Activated B cell treated with CpG ODN at 0.5 μM for 24 hours (primary cell): ENCODE results near the gene ARHGAP42. TPM values are rescaled to one million over a fixed set of nuclear protein-coding genes. Genes with fewer than 3 reads are reported as not detected.

Source experiments
- ATAC-seq: fragments of 200-7000 bp; cut with Tn5 transposase; one replicate; pipeline ENCODE4 v1.10.0; 2021; ENCODE audit warnings: low read depth, mild to moderate bottlenecking, moderate library complexity
- CTCF ChIA-PET: fragments of 350-600 bp; sonication (Branson Sonifier 250); formaldehyde crosslinking; loops from one replicate; lab custom pipeline; 2021; ENCODE audit warnings: antibody characterized with exemption; lab: Charles Lee
- POLR2A ChIA-PET: fragments of 350-600 bp; sonication (Branson Sonifier 250); formaldehyde crosslinking; loops from one replicate; lab custom pipeline; 2021; ENCODE audit warnings: antibody characterized with exemption; lab: Charles Lee
- DNase-seq: peaks from one replicate; pipeline ENCODE4 v3.0.0; 2022
- H3K27ac Mint-ChIP-seq: one replicate; pipeline ENCODE4 v1.8.0; 2020; ENCODE audit warnings: mixed read lengths
- H3K27me3 Mint-ChIP-seq: one replicate; pipeline ENCODE4 v1.8.0; 2021; ENCODE audit warnings: mixed read lengths
- H3K36me3 Mint-ChIP-seq: one replicate; pipeline ENCODE4 v1.8.0; 2021; ENCODE audit warnings: low read depth, mixed read lengths
- H3K4me1 Mint-ChIP-seq: one replicate; pipeline ENCODE4 v1.8.0; 2021; ENCODE audit warnings: mixed read lengths
- H3K4me3 Mint-ChIP-seq: one replicate; pipeline ENCODE4 v1.8.0; 2020; ENCODE audit warnings: mild to moderate bottlenecking, mixed read lengths
- H3K9me3 Mint-ChIP-seq: one replicate; pipeline ENCODE4 v1.8.0; 2020; ENCODE audit warnings: mixed read lengths
- CTCF ChIP-seq: fragments of 200-600 bp; IDR thresholded peaks from one replicate; pipeline ENCODE4 v1.8.0; 2022; ENCODE audit warnings: antibody characterized with exemption, mild to moderate bottlenecking
- intact Hi-C: fragments of 100-400 bp; cut with micrococcal nuclease; formaldehyde crosslinking; loops from one replicate; pipeline ENCODE4 v1.15.1; 2024
- total RNA-seq: library from RNA; stranded (reverse); gene quantifications from 2 replicates; pipeline ENCODE4 v1.2.3, GENCODE V29; 2022

ARHGAP42 gene
- total RNA-seq, 1 donor from 2014 or later = 4.9 TPM

DNA sequence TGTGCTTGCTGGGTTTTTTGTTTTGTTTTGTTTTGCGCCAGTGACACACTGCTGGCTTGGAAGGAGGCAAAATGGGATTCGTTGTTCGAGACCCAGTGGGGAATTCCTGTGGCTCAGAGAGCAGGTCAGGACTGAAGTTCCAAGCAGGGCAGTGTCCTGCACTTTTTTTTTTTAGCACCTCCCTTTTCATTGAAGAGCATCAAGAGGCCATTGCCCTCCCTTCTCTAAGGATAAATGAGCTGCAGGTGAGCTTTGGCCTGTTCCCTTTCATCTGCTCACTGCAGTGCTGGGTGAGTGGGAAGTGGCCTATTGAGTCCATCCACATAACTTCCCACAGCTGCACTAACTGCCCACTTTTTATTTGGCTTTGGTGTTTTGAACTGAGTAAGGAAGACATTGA is 87.8 kb downstream of the ARHGAP42 start:
- H3K27ac Mint-ChIP-seq = no peak overlapping the region
- no peak for TF ChIP-seq CTCF
- no peaks in the 10 kb centered on the region for H3K9me3 Mint-ChIP-seq
- CTCF ChIA-PET = no interaction called here
- POLR2A ChIA-PET = no interaction called here
- peaks cover 13% of the 10 kb centered on the region for H3K36me3 Mint-ChIP-seq
- DNase-seq (no peak), ATAC-seq (no peak)
- no peak overlapping the region for H3K4me3 Mint-ChIP-seq
- no peaks in the 10 kb centered on the region for H3K27me3 Mint-ChIP-seq
- intact Hi-C loops = no loop called here
- peaks cover 3% of the 10 kb centered on the region for H3K4me1 Mint-ChIP-seq

- H3K4me3 Mint-ChIP-seq = no peak overlapping the region
- ChIA-PET CTCF (interaction anchor here (0.6 kb wide), 1 partner anchor 9 kb away, joined by 4 read pairs; no protein-coding TSS in a partner anchor), POLR2A (no interaction called here)
- no peak for ATAC-seq
- no peaks in the 10 kb centered on the region for H3K9me3 Mint-ChIP-seq
- H3K36me3 Mint-ChIP-seq = peaks cover 13% of the 10 kb centered on the region
- H3K4me1 Mint-ChIP-seq = peaks cover 3% of the 10 kb centered on the region
- intact Hi-C loops = no loop called here
- no peak overlapping the region for H3K27ac Mint-ChIP-seq
- H3K27me3 Mint-ChIP-seq = no peaks in the 10 kb centered on the region
- TF ChIP-seq CTCF = no peak
- DNase-seq = no peak
Measured at GRCh38 chr11:100776212-100776896, 89.3 kb downstream of the ARHGAP42 start.

- DNase-seq (no peak), ATAC-seq (no peak)
- no peak for TF ChIP-seq CTCF
- ChIA-PET CTCF (no interaction called here), POLR2A (no interaction called here)
- peaks cover 3% of the 10 kb centered on the region for H3K4me1 Mint-ChIP-seq
- no peak overlapping the region for H3K27ac Mint-ChIP-seq
- H3K36me3 Mint-ChIP-seq = peaks cover 9% of the 10 kb centered on the region
- intact Hi-C loops = no loop called here
- H3K27me3 Mint-ChIP-seq = no peaks in the 10 kb centered on the region
- no peaks in the 10 kb centered on the region for H3K9me3 Mint-ChIP-seq
- no peak overlapping the region for H3K4me3 Mint-ChIP-seq
Measured at GRCh38 chr11:100777103-100777502, 90.0 kb downstream of the ARHGAP42 start.

GRCh38 chr11:100777736-100778135 is 90.6 kb downstream of the ARHGAP42 start:
- Mint-ChIP-seq H3K36me3 (peaks cover 6% of the 10 kb centered on the region), H3K27ac (no peak overlapping the region), H3K4me1 (peaks cover 3% of the 10 kb centered on the region), H3K4me3 (no peak overlapping the region), H3K27me3 (no peaks in the 10 kb centered on the region), H3K9me3 (no peaks in the 10 kb centered on the region)
- ChIA-PET CTCF (no interaction called here), POLR2A (no interaction called here)
- no peak for TF ChIP-seq CTCF
- DNase-seq (no peak), ATAC-seq (no peak)
- intact Hi-C loops = no loop called here

DNA sequence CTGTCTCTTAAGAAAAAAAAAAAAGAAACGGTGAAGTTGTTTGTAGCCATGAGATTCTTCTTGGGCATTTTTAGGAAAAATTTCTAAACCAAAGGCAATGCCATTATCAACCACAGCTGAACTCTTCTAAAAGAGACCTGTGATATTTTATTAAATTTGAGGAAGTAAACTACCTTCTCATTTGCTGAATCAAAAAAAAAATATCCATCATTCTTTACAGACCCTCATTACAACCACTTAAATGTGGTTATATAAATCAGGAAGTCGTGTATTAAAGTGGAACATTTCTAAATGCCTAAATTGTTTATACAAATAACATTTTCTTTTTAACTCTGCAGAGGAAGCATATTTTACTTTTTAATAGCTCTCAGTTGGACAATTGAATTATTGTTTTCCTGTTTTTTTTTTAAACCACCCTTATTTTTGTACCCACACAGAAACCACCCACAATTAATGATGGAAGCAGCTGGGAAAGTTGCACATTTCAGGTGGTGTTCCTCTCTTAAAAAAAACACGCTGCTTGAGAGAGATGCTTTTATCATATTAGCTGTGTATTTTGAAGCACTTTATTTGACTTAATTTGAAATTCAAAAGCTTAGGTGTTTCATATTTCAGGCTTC is 91.2 kb downstream of the ARHGAP42 start:
- peaks cover 6% of the 10 kb centered on the region for H3K36me3 Mint-ChIP-seq
- ChIA-PET CTCF (no interaction called here), POLR2A (interaction anchor here (0.6 kb wide), 1 partner anchor 44 kb away, joined by 6 read pairs; no protein-coding TSS in a partner anchor)
- H3K9me3 Mint-ChIP-seq = no peaks in the 10 kb centered on the region
- H3K27me3 Mint-ChIP-seq = no peaks in the 10 kb centered on the region
- intact Hi-C loops = no loop called here
- no peak overlapping the region for H3K4me3 Mint-ChIP-seq
- no peak overlapping the region for H3K27ac Mint-ChIP-seq
- TF ChIP-seq CTCF = no peak
- DNase-seq (no peak), ATAC-seq (no peak)
- H3K4me1 Mint-ChIP-seq = peaks cover 3% of the 10 kb centered on the region
